Activated CD4-positive, alpha-beta T cell treated with anti-CD3 and anti-CD28 coated beads, Interleukin-2, Interleukin-6, amounts not matched to agents 100 ng/mL and 50 ng/mL, durations not matched to agents 16 hours and 8 hours (primary cell): Measurements from ENCODE around the gene MAN1A1.

Source experiments
- DNase-seq: peaks from one replicate; pipeline ENCODE4 v3.0.0-alpha.2; 2020

Gene MAN1A1

GRCh38 chr6:119324718-119325117 is 24.8 kb downstream of the MAN1A1 start:
- DNase-seq = no peak

GRCh38 chr6:119323931-119324330 is 25.6 kb downstream of the MAN1A1 start:
- DNase-seq = no peak

DNA sequence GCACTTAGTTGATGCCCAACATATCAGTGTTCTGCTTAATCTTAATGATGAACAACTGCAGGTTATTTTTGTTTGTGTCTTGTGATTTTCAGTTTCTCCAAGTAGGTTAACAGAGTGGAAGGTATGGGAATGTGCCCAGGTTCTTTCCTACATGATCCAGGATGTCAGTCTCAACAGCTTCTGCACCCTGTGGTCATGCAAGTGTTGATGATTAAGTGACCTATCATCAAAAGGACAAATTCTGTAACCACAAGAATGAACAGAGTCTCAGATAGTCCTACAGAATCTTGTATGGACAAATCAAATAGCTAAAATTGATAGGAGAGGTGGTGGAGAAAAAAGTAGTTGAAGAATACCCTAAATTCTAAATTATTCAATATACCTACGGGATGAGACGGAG is 26.1 kb downstream of the MAN1A1 start:
- DNase-seq = no peak

GRCh38 chr6:119322715-119323350 is 26.7 kb downstream of the MAN1A1 start:
- no peak for DNase-seq

- DNase-seq = no peak
Measured at GRCh38 chr6:119322034-119322433, 27.5 kb downstream of the MAN1A1 start.

GRCh38 chr6:119319694-119320093 is 29.9 kb downstream of the MAN1A1 start:
- DNase-seq = no peak

DNA sequence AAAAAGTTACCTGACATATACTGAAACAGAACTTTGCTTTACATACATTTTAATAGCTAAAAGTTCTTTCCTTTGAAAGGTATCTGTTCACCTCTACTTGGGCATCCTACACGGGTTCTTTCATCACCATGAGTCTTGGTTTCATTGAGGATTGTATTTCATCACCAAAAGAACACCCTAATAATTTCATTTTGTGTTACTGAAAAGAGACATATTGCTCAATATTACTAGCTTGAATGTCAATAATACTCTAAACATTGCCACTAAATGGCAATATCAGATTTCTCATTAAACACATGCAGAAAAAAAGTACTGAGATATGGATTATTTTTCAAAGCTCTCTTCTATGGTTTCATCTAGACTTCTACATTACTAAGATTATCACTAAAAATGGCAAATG is 30.8 kb downstream of the MAN1A1 start:
- DNase-seq = no peak

DNA sequence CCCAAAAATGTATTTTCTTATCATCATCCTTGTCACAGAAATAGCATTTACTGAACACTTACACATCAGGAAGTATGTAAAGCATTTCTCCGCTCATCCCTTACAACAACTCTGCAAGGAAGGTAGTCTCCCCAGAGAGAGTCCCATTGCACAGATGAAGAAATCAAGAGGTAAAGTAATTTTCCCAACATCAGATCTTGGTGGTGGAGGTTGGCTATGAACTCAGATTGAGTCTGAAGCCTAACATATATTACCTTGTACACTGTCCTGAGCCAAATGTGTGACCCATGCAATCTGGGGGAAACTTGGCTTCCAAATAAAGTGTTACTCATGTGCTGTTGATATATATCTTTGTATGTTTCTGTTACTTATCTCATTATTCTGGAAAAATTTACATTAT is 31.4 kb downstream of the MAN1A1 start:
- DNase-seq = no peak

- DNase-seq = no peak
Measured at GRCh38 chr6:119317007-119317406, 32.6 kb downstream of the MAN1A1 start.

DNA sequence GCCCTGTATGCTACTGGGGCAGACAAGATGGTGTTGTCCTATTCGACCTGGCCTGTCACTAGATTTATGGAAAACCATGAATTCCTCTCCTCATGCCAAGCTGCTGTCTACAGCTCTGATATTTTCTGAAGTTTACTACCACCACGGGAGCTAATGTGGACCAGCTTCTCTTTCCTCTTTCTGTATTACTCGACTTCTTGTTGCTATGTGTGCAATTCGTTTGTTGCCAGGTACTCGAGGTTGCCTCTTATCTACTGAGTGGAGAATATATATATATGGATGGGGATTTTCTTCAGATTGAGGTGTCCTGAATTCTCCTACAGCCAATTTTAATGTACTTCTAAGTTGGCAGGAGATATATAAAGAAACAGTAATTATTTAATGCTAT is 34.7 kb downstream of the MAN1A1 start:
- peak; percentile 32 for DNase-seq

DNA sequence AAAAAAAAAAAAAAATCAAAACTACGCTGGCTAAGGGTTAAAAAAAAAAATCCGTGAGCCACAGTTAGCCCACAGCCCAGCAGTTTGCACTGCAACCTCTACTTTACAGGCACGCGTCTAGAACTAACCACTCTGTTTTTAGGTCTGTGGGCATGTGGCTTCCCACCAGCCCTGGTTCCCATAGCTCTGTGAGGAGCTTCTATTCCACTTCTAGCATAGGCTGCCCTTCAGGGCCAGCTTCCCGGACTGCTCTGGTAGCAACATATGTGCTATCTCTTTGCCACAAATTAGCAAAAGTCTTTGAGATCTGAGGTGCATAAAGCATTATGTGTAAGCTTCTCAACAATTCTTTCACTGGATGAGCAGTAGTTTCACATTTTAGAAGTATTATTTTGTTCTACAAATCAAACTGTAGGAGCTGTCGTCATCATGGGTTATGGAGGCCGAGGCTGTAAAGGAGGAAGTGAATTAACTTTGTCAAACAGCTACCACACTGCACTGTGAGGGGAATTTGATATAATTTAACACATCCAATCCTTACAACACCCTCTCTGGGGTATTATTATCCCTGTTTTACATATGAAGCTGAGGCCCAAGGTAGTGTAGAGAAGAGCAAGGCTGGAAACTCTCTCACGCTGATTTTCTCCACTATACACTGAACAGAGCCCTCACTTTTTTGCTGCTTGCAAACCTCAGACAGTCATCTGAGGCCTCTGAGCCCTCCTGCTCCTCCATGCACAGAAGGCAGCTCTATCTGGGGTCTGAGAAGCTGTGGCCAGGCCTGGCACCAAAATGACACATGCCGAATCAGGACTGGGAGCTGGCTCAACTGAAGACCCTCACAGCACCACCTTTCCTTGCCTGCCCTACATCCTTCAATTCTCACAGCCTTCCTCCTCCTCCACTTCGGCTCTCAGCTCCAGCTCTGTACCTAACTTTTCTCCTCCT is 35.4 kb downstream of the MAN1A1 start:
- peak; percentile 48 for DNase-seq

- DNase-seq = peak; percentile 54
Measured at GRCh38 chr6:119312875-119313338, 36.7 kb downstream of the MAN1A1 start.

DNA sequence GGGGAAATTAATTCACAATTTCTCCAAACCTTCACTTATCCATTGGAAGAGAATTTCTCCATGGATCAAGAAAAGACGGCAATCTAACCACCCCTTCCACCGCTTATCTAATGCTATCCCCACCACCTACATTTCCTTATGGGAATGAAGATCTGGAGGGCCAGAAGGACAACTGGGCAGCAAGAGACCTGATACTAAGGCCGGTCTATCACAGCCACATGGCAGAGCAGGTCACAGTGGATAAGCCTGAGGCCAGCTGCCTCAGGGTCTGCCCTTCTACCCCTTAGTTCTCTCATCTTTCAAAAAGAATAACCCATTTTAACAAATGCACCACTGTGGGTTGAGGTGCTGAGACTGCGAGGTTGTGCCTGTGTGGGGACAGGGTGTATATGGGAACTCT is 37.1 kb downstream of the MAN1A1 start:
- DNase-seq = no peak

DNA sequence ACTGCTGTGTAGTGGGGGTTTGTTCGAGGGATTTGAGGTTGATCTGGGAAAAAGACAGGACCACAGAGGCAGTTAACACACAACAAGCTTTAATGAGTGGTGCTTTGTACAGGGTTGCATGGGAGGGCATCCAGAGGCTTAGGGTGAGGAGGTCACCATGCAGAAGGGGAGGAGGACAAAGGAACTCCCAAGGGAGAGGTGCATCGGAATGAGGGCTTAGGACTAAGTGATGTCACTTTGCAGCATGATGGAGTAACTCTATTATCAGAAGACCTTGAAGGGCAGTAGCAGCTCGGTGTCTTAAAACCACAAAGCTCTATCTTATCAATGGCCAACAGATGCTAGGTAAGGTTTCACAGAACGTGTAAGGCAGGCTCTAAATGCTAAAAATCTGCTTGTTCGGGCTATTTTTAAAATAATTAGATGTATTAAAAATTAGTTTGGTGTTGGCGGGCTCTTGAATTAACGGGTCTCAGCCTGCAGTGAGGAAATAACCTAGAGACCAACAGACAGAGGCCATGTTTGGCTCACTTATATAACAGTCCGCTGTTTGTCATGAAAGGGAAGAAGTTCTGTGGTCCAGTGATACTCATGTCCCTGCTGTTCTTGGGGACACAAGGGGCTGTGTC is 37.9 kb downstream of the MAN1A1 start:
- DNase-seq = no peak

DNA sequence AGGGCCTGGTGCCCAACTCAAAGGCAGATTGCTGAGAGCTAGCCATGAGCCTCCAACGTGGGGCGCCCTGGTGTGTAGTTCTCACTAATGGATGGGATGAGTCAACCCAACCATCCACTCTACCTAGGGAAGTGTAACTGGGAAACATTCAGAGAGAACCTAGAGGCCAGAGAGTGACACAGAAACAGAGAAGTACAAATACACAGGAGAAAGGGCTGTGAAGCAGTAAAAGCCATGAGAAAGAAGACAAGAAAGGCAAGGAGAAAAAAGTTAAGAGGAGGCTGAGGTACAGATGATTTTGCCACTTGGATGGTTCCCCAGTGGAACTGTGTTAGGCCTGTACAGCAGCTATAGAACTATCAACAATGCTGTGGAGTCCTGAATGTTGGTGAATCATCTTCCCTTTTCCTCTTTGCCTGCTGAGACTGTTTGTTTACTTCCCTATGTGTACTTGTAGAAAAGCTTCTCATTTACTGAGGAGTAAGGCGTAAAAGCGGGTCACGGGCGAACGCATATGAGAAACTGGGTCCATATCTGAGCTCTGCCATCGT is 39.0 kb downstream of the MAN1A1 start:
- no peak for DNase-seq

DNA sequence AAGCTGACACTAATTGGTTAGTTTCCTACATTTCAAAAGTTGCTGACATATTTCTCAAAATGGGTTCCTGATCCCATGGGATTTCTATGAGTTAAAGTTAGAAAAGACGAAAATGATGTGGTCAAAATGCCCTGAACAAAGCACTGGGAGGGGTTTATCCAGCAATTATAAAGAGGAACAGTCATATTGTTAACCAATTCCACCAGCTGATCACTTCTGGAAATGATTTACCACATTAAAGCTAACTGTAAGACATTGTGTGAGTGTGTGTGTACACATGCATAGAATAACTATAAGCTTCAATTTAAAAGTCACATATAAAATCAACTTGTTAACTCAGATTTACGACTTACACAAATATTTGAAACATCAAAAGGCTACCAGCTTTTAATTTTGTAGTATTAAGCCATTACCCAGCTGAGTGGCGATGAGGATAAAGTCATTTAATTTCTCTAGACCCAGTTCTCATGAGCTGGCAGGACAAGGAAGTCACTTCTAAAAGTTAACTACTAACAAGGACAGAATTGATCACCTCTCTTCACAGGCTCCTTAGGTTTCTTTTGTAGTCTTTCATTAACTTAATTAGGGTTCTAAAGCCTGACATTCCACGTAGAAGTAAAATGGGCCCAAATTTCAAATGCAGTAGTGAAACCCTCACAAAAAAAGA is 40.4 kb downstream of the MAN1A1 start:
- DNase-seq = no peak

DNA sequence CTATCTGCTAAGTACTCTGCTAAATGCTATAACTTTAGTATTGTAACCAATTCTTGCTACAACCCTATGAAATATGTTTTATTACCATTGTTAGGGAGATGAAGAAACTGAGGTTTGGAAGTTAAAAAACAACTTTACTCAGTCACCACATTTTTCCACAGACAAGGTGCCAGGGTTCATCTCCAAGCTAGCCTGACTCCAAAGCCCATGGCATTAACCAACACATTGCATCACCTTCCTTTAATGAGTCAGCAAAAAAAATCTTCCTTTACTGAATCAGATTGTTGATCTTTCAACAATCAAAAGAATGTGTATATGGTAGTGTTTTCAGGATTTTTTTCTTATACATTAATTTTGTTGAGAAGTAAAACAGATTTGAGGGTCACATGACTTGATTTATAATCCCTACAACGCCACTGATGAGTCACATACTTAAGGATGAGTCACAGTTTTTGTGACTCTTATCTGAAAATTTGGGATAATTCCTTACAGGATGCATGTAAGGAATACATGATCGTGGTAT is 41.5 kb downstream of the MAN1A1 start:
- peak; percentile 31 for DNase-seq

DNA sequence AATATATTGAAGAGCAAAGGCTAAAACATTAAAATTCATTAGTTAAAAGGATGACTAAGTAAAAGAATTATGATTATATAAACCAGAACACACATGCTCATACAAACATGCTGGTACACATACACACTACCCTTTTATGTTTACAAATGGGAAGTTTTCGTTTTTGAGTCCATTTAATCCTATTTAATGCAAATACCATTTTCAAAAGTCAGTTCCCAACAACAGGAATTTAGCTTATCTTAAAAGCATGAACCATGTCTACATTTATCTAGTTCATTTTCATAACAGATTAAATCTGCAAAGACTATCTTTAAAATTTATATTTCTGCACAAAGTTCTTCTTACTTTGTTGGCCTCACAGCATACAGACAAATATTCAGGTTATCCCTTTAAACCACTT is 42.5 kb downstream of the MAN1A1 start:
- DNase-seq = no peak

- DNase-seq = no peak
Measured at GRCh38 chr6:119306396-119306968, 43.1 kb downstream of the MAN1A1 start.

GRCh38 chr6:119303164-119303887 is 46.2 kb downstream of the MAN1A1 start:
- DNase-seq = no peak

- no peak for DNase-seq
Measured at GRCh38 chr6:119301429-119301828, 48.1 kb downstream of the MAN1A1 start.

DNA sequence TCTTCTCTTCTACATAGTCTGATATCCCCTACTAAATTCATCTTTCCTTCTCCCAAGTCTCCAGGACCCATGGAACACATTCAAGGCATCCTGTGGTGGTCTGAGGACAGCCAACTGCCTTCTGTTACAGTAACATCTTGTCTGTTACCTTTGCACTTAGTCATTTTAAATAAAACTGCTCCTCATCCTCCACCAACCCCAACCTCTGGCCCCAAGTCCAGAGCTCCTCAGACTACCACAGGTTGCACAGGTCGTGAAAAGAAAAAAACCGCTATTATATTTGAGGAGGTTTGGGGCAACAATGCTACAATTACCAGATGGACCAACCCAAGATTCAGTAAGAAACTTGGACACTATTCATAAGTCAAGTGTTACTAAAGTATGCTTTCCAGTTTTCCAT is 49.9 kb downstream of the MAN1A1 start:
- DNase-seq = no peak
